Esophagus squamous epithelium (tissue), 5 donors: ENCODE data around the gene MUC5AC. TPM values are rescaled to one million over a fixed set of nuclear protein-coding genes. Genes with fewer than 3 reads are reported as not detected.

Experiments
- DNase-seq: peaks from one replicate; lab custom pipeline; 2025; lab: John Stamatoyannopoulos, UW
- H3K27ac ChIP-seq, 4 donors: fragments of 200-600 bp; sonication (generic); one replicate each; pipeline ENCODE4 v1.5.1; 2016 to 2019; ENCODE audit warnings: mild to moderate bottlenecking in 1 of 4
- H3K27me3 ChIP-seq, 4 donors: fragments of 200-600 bp; sonication (generic); 1 replicate in 3 of 4; 2 replicates in 1 of 4; pipeline versions ENCODE4 v1.5.1 to v1.6.0; 2017 to 2021; ENCODE audit warnings: antibody characterized with exemption in 1 of 4
- H3K36me3 ChIP-seq, 3 donors: fragments of 200-600 bp; sonication (generic); one replicate each; pipeline ENCODE4 v1.5.1; 2016 to 2019
- H3K4me1 ChIP-seq, 3 donors: fragments of 200-600 bp; sonication (generic); one replicate each; pipeline ENCODE4 v1.5.1; 2017 to 2019
- H3K4me3 ChIP-seq, 4 donors: fragments of 200-600 bp; sonication (generic); 1 replicate in 3 of 4; 2 replicates in 1 of 4; pipeline ENCODE4 v1.5.1; 2016 to 2019; ENCODE audit warnings: mild to moderate bottlenecking in 2 of 4, moderate library complexity in 1 of 4
- H3K9me3 ChIP-seq, 3 donors: fragments of 200-600 bp; sonication (generic); one replicate each; pipeline ENCODE4 v1.5.1; 2016 to 2019
- CTCF ChIP-seq, 6 experiments: fragments of 450-650 bp in 4 of 6; fragments of 200-600 bp in 2 of 6; sonication (generic) in 2 of 6; IDR thresholded peaks; one replicate each; pipeline ENCODE4 v1.5.1; 2016 to 2019; ENCODE audit warnings: antibody characterized with exemption in 6 of 6, mild to moderate bottlenecking in 4 of 6, moderate library complexity in 4 of 6
- POLR2A ChIP-seq, 4 donors: fragments of 450-650 bp; IDR thresholded peaks; one replicate each; pipeline ENCODE4 v1.6.1; 2017; ENCODE audit warnings: antibody characterized with exemption in 4 of 4, mild to moderate bottlenecking in 4 of 4, moderate library complexity in 3 of 4
- WGBS, 2 donors: methylation state at CpG; one replicate each; pipeline ENCODE4 v1.1.5; 2018; 5-methylcytosine and 5-hydroxymethylcytosine counted together
- intact Hi-C: fragments of 100-400 bp; cut with DNase I; formaldehyde crosslinking; loops from one replicate; pipeline ENCODE4 v1.15.0; 2022
- total RNA-seq, 4 donors: library from RNA; depleted of rRNA; stranded (reverse); fragments of >200 nt; gene quantifications; one replicate each; pipeline ENCODE4 v1.1.0, GENCODE V29; 2016
- donor health status: DM: yes; HTN: yes; CAD: no.

Gene MUC5AC
- total RNA-seq, 4 donors from 2014 or later = under 0.01 to 1.5 TPM; not detected in 2

GRCh38 chr11:1222491-1223345 is 65.0 kb downstream of the MUC5AC start, which contains the start of gene MUC5B:
TSS of gene MUC5B (plus strand) at chr11:1223066. CDS start at chr11:1223124, 58 bp downstream.
- Histone ChIP-seq H3K4me1 (peaks cover 0 to 12% (median 0%) of the 10 kb centered on the region in 3 donors), H3K27me3 (peaks cover 0 to 95% (median 2%) of the 10 kb centered on the region in 4 donors), H3K27ac (peak within 1 kb of the TSS in 1 of 4 donors; percentile 16), H3K4me3 (peak within 1 kb of the TSS in 1 of 4 donors; percentile 14), H3K36me3 (no peaks in the 10 kb centered on the region), H3K9me3 (no peaks in the 10 kb centered on the region)
- no peak for DNase-seq
- WGBS, 2 donors = no CpG with 5 or more reads among the region's 36 CpGs
- TF ChIP-seq CTCF (IDR thresholded peaks at IDR 0.05) (no peak), POLR2A (IDR thresholded peaks at IDR 0.05) (no peak)
- intact Hi-C loops = no loop called here

- WGBS, 2 donors = 20 to 51% methylated on average over 2 to 10 of the region's 22 CpGs
- Histone ChIP-seq H3K27me3 (peaks cover 0 to 100% (median 2%) of the 10 kb centered on the region in 4 donors), H3K27ac (peak overlapping the region in 1 of 4 donors; percentile 16), H3K4me1 (peaks cover 0 to 12% (median 0%) of the 10 kb centered on the region in 3 donors), H3K9me3 (no peaks in the 10 kb centered on the region), H3K36me3 (no peaks in the 10 kb centered on the region), H3K4me3 (peak overlapping the region in 1 of 4 donors; percentile 14)
- no peak for TF ChIP-seq POLR2A (IDR thresholded peaks at IDR 0.05)
- TF ChIP-seq CTCF (IDR thresholded peaks at IDR 0.05) = no peak
- intact Hi-C loops = no loop called here
- no peak for DNase-seq
Measured at GRCh38 chr11:1223346-1224110, 65.8 kb downstream of the MUC5AC start.

- H3K27ac ChIP-seq = no peak overlapping the region
- H3K4me3 ChIP-seq = peak overlapping the region in 1 of 4 donors; percentile 14
- WGBS, 2 donors = no CpG with 5 or more reads among the region's 7 CpGs
- intact Hi-C loops = no loop called here
- H3K27me3 ChIP-seq = peaks cover 0 to 100% (median 2%) of the 10 kb centered on the region in 4 donors
- H3K36me3 ChIP-seq = no peaks in the 10 kb centered on the region
- H3K9me3 ChIP-seq = no peaks in the 10 kb centered on the region
- TF ChIP-seq POLR2A (IDR thresholded peaks at IDR 0.05) = no peak
- no peak for TF ChIP-seq CTCF (IDR thresholded peaks at IDR 0.05)
- no peak for DNase-seq
- H3K4me1 ChIP-seq = peaks cover 0 to 12% (median 0%) of the 10 kb centered on the region in 3 donors
Measured at GRCh38 chr11:1224111-1224490, 66.3 kb downstream of the MUC5AC start.

GRCh38 chr11:1224491-1225385 is 67.0 kb downstream of the MUC5AC start:
- intact Hi-C loops = no loop called here
- H3K9me3 ChIP-seq = no peaks in the 10 kb centered on the region
- DNase-seq = no peak
- H3K36me3 ChIP-seq = no peaks in the 10 kb centered on the region
- no peak for TF ChIP-seq POLR2A (IDR thresholded peaks at IDR 0.05)
- TF ChIP-seq CTCF (IDR thresholded peaks at IDR 0.05) = no peak
- H3K27me3 ChIP-seq = peaks cover 0 to 100% (median 2%) of the 10 kb centered on the region in 4 donors
- H3K27ac ChIP-seq = peak overlapping the region in 1 of 4 donors; percentile 60
- WGBS, 2 donors = 72 to 89% methylated on average over 6 to 8 of the region's 27 CpGs
- peak overlapping the region in 1 of 4 donors; percentile 14 for H3K4me3 ChIP-seq
- peaks cover 0 to 15% (median 0%) of the 10 kb centered on the region in 3 donors for H3K4me1 ChIP-seq
